K562 treated with DMSO at 1 percent for 12 hours (cell line): ENCODE data around the gene IL22RA1. TPM values are rescaled to one million over a fixed set of nuclear protein-coding genes. Genes with fewer than 3 reads are reported as not detected.

Experiments used
- total RNA-seq: library from RNA; unstranded; fragments of 300-600 nt; gene quantifications from 2 replicates; pipeline ENCODE4 v1.2.3, GENCODE V29; 2022; ENCODE audit not compliant: insufficient read depth

The IL22RA1 gene
- total RNA-seq: not detected in 2 replicates

GRCh38 chr1:24142546-24143534 is at the start of gene IL22RA1:
Gene IL22RA1, minus strand, starts transcription at chr1:24143140. Its CDS starts 58 bp downstream, at chr1:24143082.

GRCh38 chr1:24186993-24187790 is 44.3 kb upstream of the IL22RA1 start, which contains the start of gene IFNLR1:
Gene IFNLR1, minus strand, starts transcription at chr1:24187289. Its CDS starts 41 bp downstream, at chr1:24187248.

GRCh38 chr1:24111996-24112779 is 30.8 kb downstream of the IL22RA1 start, which contains the start of gene MYOM3:
Gene MYOM3, minus strand, starts transcription at chr1:24112135. Its CDS starts 3,499 bp downstream, at chr1:24108636.

Other genes starting within 250 kb of the IL22RA1 start
- gene CNR2, start 229.8 kb downstream of the IL22RA1 start, total RNA-seq: not detected in 2 replicates
- gene PNRC2, start 183.3 kb downstream of the IL22RA1 start, total RNA-seq: 73.0 and 153 TPM in 2 replicates
- 47.3 and 132 TPM in 2 replicates for gene SRSF10, start 162.8 kb downstream of the IL22RA1 start, total RNA-seq
- not detected in 2 replicates for gene MYOM3, start 31.0 kb downstream of the IL22RA1 start, total RNA-seq
- gene IFNLR1, start 44.1 kb upstream of the IL22RA1 start, total RNA-seq: not detected in 2 replicates
- not detected in 2 replicates for gene GRHL3, start 176.2 kb upstream of the IL22RA1 start, total RNA-seq